Prostate gland (tissue), 2 donors: ENCODE measurements around the gene CCR7. TPM values are rescaled to one million over a fixed set of nuclear protein-coding genes. Genes with fewer than 3 reads are reported as not detected.

Source experiments
- DNase-seq: peaks from one replicate; pipeline ENCODE4 v3.0.0-alpha.2; 2019; ENCODE audit warnings: low spot score
- H3K27ac ChIP-seq, 2 donors: fragments of 200-600 bp; sonication (generic); 2 replicates each; pipeline ENCODE4 v1.5.1; 2017 to 2019
- H3K27me3 ChIP-seq: fragments of 200-600 bp; sonication (generic); replicated peaks from 2 replicates; pipeline ENCODE4 v1.5.1; 2019; ENCODE audit not compliant: insufficient read depth
- H3K36me3 ChIP-seq, 2 donors: fragments of 200-600 bp; sonication (generic); 1 replicate in 1 of 2; 2 replicates in 1 of 2; pipeline versions ENCODE4 v1.5.1 to v1.8.1; 2017 to 2019
- H3K4me1 ChIP-seq: fragments of 200-600 bp; sonication (generic); replicated peaks from 2 replicates; pipeline ENCODE4 v1.5.1; 2019
- H3K4me3 ChIP-seq, 2 donors: fragments of 200-600 bp; sonication (generic); 2 replicates each; pipeline ENCODE4 v1.5.1; 2017 to 2019
- H3K9me3 ChIP-seq: fragments of 200-600 bp; sonication (generic); 2 replicates; pipeline ENCODE4 v1.5.1; 2017
- CTCF ChIP-seq, 4 experiments: fragments of 200-600 bp in 2 of 4; fragments of 450-650 bp in 2 of 4; sonication (generic) in 2 of 4; IDR thresholded peaks; 1 replicate in 3 of 4; 2 replicates in 1 of 4; pipeline ENCODE4 v1.5.1; 2016 to 2019; ENCODE audit warnings: antibody characterized with exemption in 4 of 4, mild to moderate bottlenecking in 2 of 4, moderate library complexity in 2 of 4
- POLR2A ChIP-seq: fragments of 450-650 bp; IDR thresholded peaks from one replicate; pipeline ENCODE4 v1.6.1; 2016; ENCODE audit warnings: antibody characterized with exemption, mild to moderate bottlenecking
- POLR2AphosphoS5 ChIP-seq: sonication (generic); formaldehyde crosslinking; IDR thresholded peaks from one replicate; pipeline ENCODE4 v1.6.1; 2017; ENCODE audit warnings: antibody characterized with exemption
- WGBS: methylation state at CpG from one replicate; pipeline ENCODE4 v1.1.5; 2018; 5-methylcytosine and 5-hydroxymethylcytosine counted together
- intact Hi-C: fragments of 100-400 bp; cut with DNase I; formaldehyde crosslinking; loops from one replicate; pipeline ENCODE4 v1.14.2; 2022
- total RNA-seq, 2 donors: library from RNA; depleted of rRNA; stranded (reverse); fragments of >200 nt; gene quantifications; one replicate each; pipeline ENCODE4 v1.1.0, GENCODE V29; 2016

The CCR7 gene
- total RNA-seq, 2 donors from 2014 or later, result 0.40 TPM; not detected in 1

- no peak for DNase-seq
- Histone ChIP-seq H3K27ac (peak overlapping the region in 1 of 2 donors; percentile 40), H3K9me3 (no peaks in the 10 kb centered on the region), H3K27me3 (no peaks in the 10 kb centered on the region), H3K4me3 (no peak overlapping the region), H3K36me3 (no peaks in the 10 kb centered on the region), H3K4me1 (no peaks in the 10 kb centered on the region)
- no peak for TF ChIP-seq CTCF (IDR thresholded peaks at IDR 0.05)
- TF ChIP-seq POLR2A, result no peak
- peak; percentile 68 for TF ChIP-seq POLR2AphosphoS5
- intact Hi-C loops, result no loop called here
- WGBS, result 59% methylated on average over 8 of the region's 8 CpGs
These were observed 55.0 kb downstream of the CCR7 start for GRCh38 chr17:40510328-40510648.

GRCh38 chr17:40509626-40510327, 55.5 kb downstream of the CCR7 start:
- Histone ChIP-seq H3K36me3 (no peaks in the 10 kb centered on the region), H3K4me3 (no peak overlapping the region), H3K27ac (no peak overlapping the region), H3K4me1 (no peaks in the 10 kb centered on the region), H3K9me3 (no peaks in the 10 kb centered on the region), H3K27me3 (no peaks in the 10 kb centered on the region)
- intact Hi-C loops, result no loop called here
- TF ChIP-seq POLR2A (no peak), CTCF (IDR thresholded peaks at IDR 0.05) (no peak), POLR2AphosphoS5 (no peak)
- 89% methylated on average over 10 of the region's 10 CpGs for WGBS
- no peak for DNase-seq

- no peaks in the 10 kb centered on the region for H3K9me3 ChIP-seq
- H3K4me1 ChIP-seq, result no peaks in the 10 kb centered on the region
- no peaks in the 10 kb centered on the region for H3K36me3 ChIP-seq
- no peak for TF ChIP-seq POLR2AphosphoS5
- TF ChIP-seq CTCF (IDR thresholded peaks at IDR 0.05), result no peak
- no peak for DNase-seq
- no peaks in the 10 kb centered on the region for H3K27me3 ChIP-seq
- 74% methylated on average over 5 of the region's 5 CpGs for WGBS
- no peak overlapping the region for H3K27ac ChIP-seq
- no peak overlapping the region for H3K4me3 ChIP-seq
- intact Hi-C loops, result no loop called here
These were observed 58.5 kb downstream of the CCR7 start for GRCh38 chr17:40506786-40507185.

Other genes starting within 250 kb of the CCR7 start
- 1 to 10 TPM in 1 of 2 donors, under 1 TPM in 1; 0.82 to 5.3 TPM for gene GJD3, start 200.7 kb downstream of the CCR7 start, total RNA-seq
- gene TOP2A, start 147.6 kb downstream of the CCR7 start, total RNA-seq, result 10 to 100 TPM in 1 of 2 donors, 1 to 10 TPM in 1; 3.1 to 15.9 TPM
- gene IGFBP4, start 122.0 kb downstream of the CCR7 start, total RNA-seq, result 100 to 1,000 TPM; 132 to 154 TPM
- 10 to 100 TPM; 51.3 to 56.1 TPM for gene TNS4, start 63.8 kb downstream of the CCR7 start, total RNA-seq
- 10 to 100 TPM; 65.7 to 82.0 TPM for gene SMARCE1, start 82.3 kb upstream of the CCR7 start, total RNA-seq
- under 1 TPM; 0.05 to 0.91 TPM for gene KRT222, start 99.7 kb upstream of the CCR7 start, total RNA-seq
- gene KRT24, start 138.3 kb upstream of the CCR7 start, total RNA-seq, result not detected
- under 1 TPM in 1 of 2 donors, not detected in 1; 0.62 TPM for gene KRT25, start 189.9 kb upstream of the CCR7 start, total RNA-seq
- gene KRT26, start 206.7 kb upstream of the CCR7 start, total RNA-seq, result under 1 TPM in 1 of 2 donors, not detected in 1; 0.28 TPM
- gene KRT27, start 217.1 kb upstream of the CCR7 start, total RNA-seq, result not detected
- not detected for gene KRT28, start 234.5 kb upstream of the CCR7 start, total RNA-seq